AG04450 (cell line): ENCODE measurements around the gene PKIG. TPM values are rescaled to one million over a fixed set of nuclear protein-coding genes. Genes with fewer than 3 reads are reported as not detected.
"Not testable (repeated sequence)": the region's sequence is repeated elsewhere in the genome, so short reads cannot be mapped to it uniquely, and the experiment has no call there.

ENCODE experiments used
- CTCF ChIA-PET: fragments of 300-600, 350-600 bp; formaldehyde crosslinking; extraction: SDS; loops from one replicate; lab custom pipeline; 2022; ENCODE audit warnings: antibody characterized with exemption, inconsistent platforms; lab: Charles Lee
- POLR2A ChIA-PET: fragments of 350-600 bp; formaldehyde crosslinking; extraction: SDS; loops from one replicate; lab custom pipeline; 2021; ENCODE audit warnings: antibody characterized with exemption, inconsistent platforms; lab: Yijun Ruan, JAX
- DNase-seq: peaks from one replicate; pipeline ENCODE4 v3.0.0-alpha.2; 2011; ENCODE audit warnings: low read depth, low spot score
- H3K27ac ChIP-seq: one replicate; pipeline ENCODE4 v1.5.1; 2012; ENCODE audit warnings: low read depth, low read length, control low read depth
- H3K27me3 ChIP-seq: one replicate; pipeline ENCODE4 v1.6.0; 2012; ENCODE audit warnings: low read length; ENCODE audit not compliant: control insufficient read depth, insufficient read depth
- H3K4me3 ChIP-seq: 2 replicates; pipeline ENCODE4 v1.5.1; 2011; ENCODE audit warnings: mild to moderate bottlenecking, low read depth, low read length, control low read depth
- H3K9me3 ChIP-seq: 2 replicates; pipeline ENCODE4 v1.5.1; 2012; ENCODE audit warnings: low read length; ENCODE audit not compliant: control insufficient read depth, insufficient read depth
- CTCF ChIP-seq: IDR thresholded peaks from 2 replicates; pipeline ENCODE4 v1.5.1; 2011; ENCODE audit warnings: low read depth, low read length, control low read depth, inconsistent platforms
- polyA plus RNA-seq: library from polyadenylated mRNA; depleted of rRNA; stranded (reverse); fragments of >200 nt; gene quantifications from 2 replicates; pipeline ENCODE4 v1.2.3, GENCODE V29; 2011

Gene PKIG
- polyA plus RNA-seq, 1 experiment = 107 TPM

- TF ChIP-seq CTCF = no peak
- peak overlapping the region; percentile 70 for H3K27ac ChIP-seq
- peak; percentile 73 for DNase-seq
- no peaks in the 10 kb centered on the region for H3K27me3 ChIP-seq
- H3K4me3 ChIP-seq = no peak overlapping the region
- H3K9me3 ChIP-seq = no peaks in the 10 kb centered on the region
- ChIA-PET POLR2A (interaction anchor here (1.8 kb wide), 1 partner anchor 20 kb away, joined by 7 read pairs; no protein-coding TSS in a partner anchor), CTCF (interaction anchor here (0.8 to 1.1 kb wide), 2 partner anchors 23 to 57 kb away, joined by 3 to 6 read pairs; no protein-coding TSS in a partner anchor)
Measured at GRCh38 chr20:44552950-44553908, 29.1 kb upstream of the PKIG start.

GRCh38 chr20:44559302-44559701 is 23.1 kb upstream of the PKIG start:
- H3K4me3 ChIP-seq = no peak overlapping the region
- no peaks in the 10 kb centered on the region for H3K27me3 ChIP-seq
- ChIA-PET CTCF (interaction anchor here (1.2 to 1.3 kb wide), 2 partner anchors 21 to 51 kb away, joined by 3 read pairs; no protein-coding TSS in a partner anchor), POLR2A (no interaction called here)
- H3K9me3 ChIP-seq = no peaks in the 10 kb centered on the region
- no peak for DNase-seq
- no peak for TF ChIP-seq CTCF
- H3K27ac ChIP-seq = no peak overlapping the region

GRCh38 chr20:44560229-44560628 is 22.1 kb upstream of the PKIG start:
- Histone ChIP-seq H3K27me3 (no peaks in the 10 kb centered on the region), H3K4me3 (no peak overlapping the region), H3K9me3 (no peaks in the 10 kb centered on the region), H3K27ac (no peak overlapping the region)
- no peak for DNase-seq
- ChIA-PET CTCF (interaction anchor here (1.0 to 1.3 kb wide), 3 partner anchors 10 to 50 kb away, joined by 3 read pairs; no protein-coding TSS in a partner anchor), POLR2A (no interaction called here)
- no peak for TF ChIP-seq CTCF

- POLR2A ChIA-PET, H3K27me3 ChIP-seq, DNase-seq, H3K4me3 ChIP-seq, H3K9me3 ChIP-seq, H3K27ac ChIP-seq: not testable (repeated sequence)
- CTCF ChIA-PET = interaction anchor here (1.0 to 1.3 kb wide), 2 partner anchors 11 to 50 kb away, joined by 3 read pairs; no protein-coding TSS in a partner anchor
Measured at GRCh38 chr20:44560818-44561217, 21.6 kb upstream of the PKIG start.

- POLR2A ChIA-PET = no interaction called here
- CTCF ChIA-PET = no interaction called here
Measured at GRCh38 chr20:44561876-44562275, 20.5 kb upstream of the PKIG start.

More at GRCh38 chr20:44561876-44562275, 20.5 kb upstream of the PKIG start:
- no peak overlapping the region for H3K27ac ChIP-seq
- no peak for TF ChIP-seq CTCF
- H3K4me3 ChIP-seq = no peak overlapping the region
- no peaks in the 10 kb centered on the region for H3K27me3 ChIP-seq
- no peaks in the 10 kb centered on the region for H3K9me3 ChIP-seq
- no peak for DNase-seq
